ENCODE data around the gene JAML. TPM values are rescaled to one million over a fixed set of nuclear protein-coding genes. Genes with fewer than 3 reads are reported as not detected.
A peak's percentile ranks its signal among the peaks of the same experiment; 100 is the strongest.

The JAML gene
- total RNA-seq, 2 experiments from 2014 or later: 181 to 189 TPM

- Mint-ChIP-seq H3K4me1 (peaks cover 15% of the 10 kb centered on the region), H3K4me3 (no peak overlapping the region), H3K36me3 (no peaks in the 10 kb centered on the region), H3K27ac (no peak overlapping the region), H3K9me3 (no peaks in the 10 kb centered on the region), H3K27me3 (peaks cover 73% of the 10 kb centered on the region)
- ATAC-seq (ENCODE audit: low read depth) (no peak), DNase-seq (no peak)
- POLR2A ChIA-PET: no interaction called here
These were observed 76.0 kb downstream of the JAML start for GRCh38 chr11:118148856-118149255.

- DNase-seq (no peak), ATAC-seq (ENCODE audit: low read depth) (no peak)
- no peaks in the 10 kb centered on the region for H3K36me3 Mint-ChIP-seq
- peaks cover 11% of the 10 kb centered on the region for H3K4me1 Mint-ChIP-seq
- no peak overlapping the region for H3K4me3 Mint-ChIP-seq
- POLR2A ChIA-PET: no interaction called here
- no peaks in the 10 kb centered on the region for H3K9me3 Mint-ChIP-seq
- no peak overlapping the region for H3K27ac Mint-ChIP-seq
- H3K27me3 Mint-ChIP-seq: peaks cover 70% of the 10 kb centered on the region
These were observed 76.6 kb downstream of the JAML start for GRCh38 chr11:118148240-118148639.

GRCh38 chr11:118147502-118147901 lies 77.3 kb downstream of the JAML start:
- H3K36me3 Mint-ChIP-seq: no peaks in the 10 kb centered on the region
- H3K9me3 Mint-ChIP-seq: no peaks in the 10 kb centered on the region
- H3K27me3 Mint-ChIP-seq: peaks cover 72% of the 10 kb centered on the region
- ATAC-seq (ENCODE audit: low read depth) (no peak), DNase-seq (no peak)
- H3K4me1 Mint-ChIP-seq: peaks cover 18% of the 10 kb centered on the region
- POLR2A ChIA-PET: no interaction called here
- H3K4me3 Mint-ChIP-seq: no peak overlapping the region
- H3K27ac Mint-ChIP-seq: no peak overlapping the region

GRCh38 chr11:118146554-118146953 lies 78.3 kb downstream of the JAML start:
- Mint-ChIP-seq H3K9me3 (no peaks in the 10 kb centered on the region), H3K27me3 (peaks cover 71% of the 10 kb centered on the region), H3K36me3 (no peaks in the 10 kb centered on the region), H3K4me3 (peak overlapping the region; percentile 76), H3K4me1 (peaks cover 24% of the 10 kb centered on the region), H3K27ac (peak overlapping the region; percentile 43)
- POLR2A ChIA-PET: interaction anchor here (1.1 kb wide), 1 partner anchor 342 kb away, joined by 3 read pairs; no protein-coding TSS in a partner anchor
- no peak for DNase-seq
- ATAC-seq (ENCODE audit: low read depth): no peak

GRCh38 chr11:118145285-118146227 lies 79.3 kb downstream of the JAML start:
- POLR2A ChIA-PET: interaction anchor here (0.5 to 1.1 kb wide), 2 partner anchors 207 to 343 kb away, joined by 3 read pairs; no protein-coding TSS in a partner anchor
- Mint-ChIP-seq H3K4me1 (peaks cover 24% of the 10 kb centered on the region), H3K4me3 (peak overlapping the region; percentile 86), H3K36me3 (no peaks in the 10 kb centered on the region), H3K27ac (no peak overlapping the region), H3K9me3 (no peaks in the 10 kb centered on the region), H3K27me3 (peaks cover 66% of the 10 kb centered on the region)
- DNase-seq: peak; percentile 91
- ATAC-seq (ENCODE audit: low read depth): peak; percentile 87

GRCh38 chr11:118144301-118145268 lies 80.2 kb downstream of the JAML start:
- H3K9me3 Mint-ChIP-seq: no peaks in the 10 kb centered on the region
- peaks cover 24% of the 10 kb centered on the region for H3K4me1 Mint-ChIP-seq
- no peak overlapping the region for H3K4me3 Mint-ChIP-seq
- no peaks in the 10 kb centered on the region for H3K36me3 Mint-ChIP-seq
- POLR2A ChIA-PET: interaction anchor here (1.2 kb wide), 1 partner anchor 12 kb away, joined by 3 read pairs; no protein-coding TSS in a partner anchor
- peaks cover 62% of the 10 kb centered on the region for H3K27me3 Mint-ChIP-seq
- ATAC-seq (ENCODE audit: low read depth): no peak
- DNase-seq: no peak
- no peak overlapping the region for H3K27ac Mint-ChIP-seq

Other genes with a start within 250 kb of the JAML start
- gene IL10RA, start 238.6 kb downstream of the JAML start, total RNA-seq: 100 to 1,000 TPM; 304 TPM
- under 1 TPM; 0.30 to 0.40 TPM for gene TMPRSS4, start 147.9 kb downstream of the JAML start, total RNA-seq
- 1 to 10 TPM; 3.0 to 3.1 TPM for gene SMIM35, start 138.0 kb downstream of the JAML start, total RNA-seq
- under 1 TPM in 1 of 2 experiments, not detected in 1; 0.17 TPM for gene SCN4B, start 72.2 kb downstream of the JAML start, total RNA-seq
- not detected for gene SCN2B, start 48.4 kb downstream of the JAML start, total RNA-seq
- gene MPZL3, start 27.4 kb upstream of the JAML start, total RNA-seq: 10 to 100 TPM; 24.5 to 29.8 TPM
- 1 to 10 TPM; 8.2 to 9.2 TPM for gene MPZL2, start 39.3 kb upstream of the JAML start, total RNA-seq
- gene CD3E, start 79.7 kb upstream of the JAML start, total RNA-seq: 100 to 1,000 TPM; 607 to 630 TPM
- gene CD3D, start 117.7 kb upstream of the JAML start, total RNA-seq: 100 to 1,000 TPM; 424 to 433 TPM
- gene CD3G, start 119.3 kb upstream of the JAML start, total RNA-seq: 100 to 1,000 TPM; 199 to 212 TPM
- gene UBE4A, start 134.6 kb upstream of the JAML start, total RNA-seq: 10 to 100 TPM; 43.4 to 44.4 TPM
- 100 to 1,000 TPM; 202 to 224 TPM for gene ATP5MG, start 176.6 kb upstream of the JAML start, total RNA-seq
- 100 to 1,000 TPM; 117 to 126 TPM for gene KMT2A, start 211.5 kb upstream of the JAML start, total RNA-seq

All from activated naive CD8-positive, alpha-beta T cell treated with anti-CD3 and anti-CD28 coated beads, Interleukin-2, amount 10 ng/mL, durations not matched to agents 7 days and 5 days (primary cell).